HG03521 (cell line): ENCODE data around the gene HEMK1.
A peak's percentile ranks its signal among the peaks of the same experiment; 100 is the strongest.

Experiments
- ATAC-seq: cut with Tn5 transposase; IDR thresholded peaks from one replicate; pipeline ENCODE4 v1.9.1; 2021; ENCODE audit warnings: mild to moderate bottlenecking, moderate library complexity; ENCODE audit not compliant: unreplicated experiment

Gene HEMK1

DNA sequence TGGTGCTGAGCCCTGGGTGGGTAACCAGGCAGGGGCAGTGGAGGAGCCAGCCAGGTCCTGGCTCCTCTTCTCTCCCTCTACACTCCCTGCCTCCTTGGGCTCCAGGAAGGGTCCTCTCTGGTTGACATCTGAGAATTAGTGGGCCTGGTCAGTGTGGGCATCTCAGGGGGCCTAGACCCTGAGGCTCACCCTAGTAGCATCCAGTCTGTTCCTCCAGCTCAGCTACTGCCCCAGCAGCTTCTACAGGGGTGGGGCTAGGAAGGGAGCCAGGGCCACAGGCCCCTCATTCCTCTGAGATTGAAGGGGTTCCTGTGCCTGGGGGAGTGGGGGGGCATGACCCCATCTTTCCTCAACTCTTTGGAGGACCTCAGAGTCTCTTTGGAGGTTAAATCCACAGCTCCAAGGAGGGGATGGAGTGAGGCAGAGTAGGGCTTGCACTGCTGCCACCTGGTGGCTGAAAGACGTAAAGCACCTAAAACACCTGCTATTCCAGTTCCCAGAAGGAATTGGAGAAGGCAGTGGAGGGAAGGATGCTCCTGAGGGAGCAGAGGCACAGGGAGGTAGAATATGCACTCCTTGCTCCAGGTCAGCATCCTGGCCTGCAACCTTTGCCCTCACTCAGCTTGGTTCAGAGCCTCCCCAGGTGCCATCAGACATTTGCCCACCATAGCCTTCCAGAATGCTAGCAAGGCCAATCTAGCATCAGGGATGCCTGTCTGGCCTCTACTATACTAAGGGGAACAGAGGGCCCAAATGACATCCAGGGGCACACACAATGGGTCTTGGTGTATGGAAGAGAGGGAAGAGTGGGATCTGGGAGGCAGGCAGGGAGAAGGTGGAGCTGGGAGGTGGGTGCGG lies 26.9 kb upstream of the HEMK1 start:
- ATAC-seq, result no peak

DNA sequence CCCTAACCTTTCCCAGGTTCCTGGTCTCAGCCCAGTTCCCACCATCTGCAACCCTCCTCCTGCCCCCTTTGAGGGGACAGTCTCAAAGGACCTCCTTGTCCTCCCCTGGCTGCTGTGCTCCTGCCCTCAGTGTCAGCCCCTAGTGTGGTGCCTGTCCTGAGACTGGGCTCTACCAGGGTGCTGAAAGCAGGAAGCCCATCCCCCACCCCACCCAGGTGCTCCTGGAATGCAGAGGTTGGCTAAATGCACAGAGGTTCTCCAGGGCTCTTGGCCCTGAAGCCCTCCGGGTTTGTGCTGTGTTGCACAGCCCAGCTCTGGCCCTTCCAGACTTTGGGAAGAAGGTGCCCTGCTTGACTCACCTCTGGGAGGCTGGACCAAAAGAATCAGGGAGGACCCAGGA lies 23.5 kb upstream of the HEMK1 start:
- ATAC-seq, result no peak

DNA sequence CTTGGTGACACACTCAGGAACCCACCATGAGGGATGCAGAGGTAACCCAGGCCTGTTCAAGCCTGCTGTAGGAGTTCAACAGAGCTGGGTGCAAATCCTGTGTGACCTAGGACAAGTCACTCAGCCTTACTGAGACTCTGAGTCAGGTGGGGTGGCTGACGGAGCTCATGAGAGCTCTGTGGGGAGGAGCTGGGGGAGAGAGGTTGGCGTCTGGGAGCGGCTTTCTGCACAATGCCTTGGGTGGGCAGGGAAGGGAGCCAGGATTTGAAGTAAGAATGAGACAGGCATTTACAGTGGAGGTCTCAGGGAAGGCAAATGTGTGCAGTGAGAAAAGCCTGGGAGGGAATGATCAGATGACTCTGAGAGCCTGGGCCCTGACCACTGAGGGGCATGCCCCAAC lies 20.1 kb upstream of the HEMK1 start:
- ATAC-seq, result no peak

DNA sequence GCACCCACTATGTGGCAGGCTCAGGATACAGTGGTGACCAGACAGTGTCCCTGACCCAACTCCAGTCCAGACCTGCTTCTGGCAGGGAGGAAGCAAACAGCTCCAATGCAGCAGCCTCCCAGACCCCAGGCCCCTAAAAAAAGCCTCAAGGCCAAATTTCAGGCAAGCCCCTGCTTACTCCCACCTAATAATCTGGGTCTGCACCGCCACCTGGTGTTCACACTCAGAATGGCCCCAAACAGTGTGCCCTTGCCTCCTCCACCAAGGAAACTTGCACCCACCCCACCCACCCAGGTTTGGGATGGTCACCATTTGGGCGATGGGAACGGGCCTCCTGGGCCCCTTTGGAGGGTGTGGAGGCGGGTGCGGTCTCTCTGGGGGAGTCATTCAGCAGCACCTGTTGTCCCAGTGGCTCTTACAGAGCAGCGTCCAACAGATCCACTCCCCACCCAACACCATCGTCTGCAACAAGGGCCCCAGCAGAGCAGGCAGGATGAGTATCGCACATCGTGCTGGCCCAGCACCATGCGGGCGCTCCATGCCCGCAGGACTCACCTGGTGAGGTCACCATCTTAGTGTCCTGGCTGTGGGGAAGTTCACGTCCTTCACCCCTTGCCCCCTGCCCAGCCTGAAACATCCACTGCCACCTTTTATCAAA lies 19.1 kb upstream of the HEMK1 start:
- no peak for ATAC-seq

DNA sequence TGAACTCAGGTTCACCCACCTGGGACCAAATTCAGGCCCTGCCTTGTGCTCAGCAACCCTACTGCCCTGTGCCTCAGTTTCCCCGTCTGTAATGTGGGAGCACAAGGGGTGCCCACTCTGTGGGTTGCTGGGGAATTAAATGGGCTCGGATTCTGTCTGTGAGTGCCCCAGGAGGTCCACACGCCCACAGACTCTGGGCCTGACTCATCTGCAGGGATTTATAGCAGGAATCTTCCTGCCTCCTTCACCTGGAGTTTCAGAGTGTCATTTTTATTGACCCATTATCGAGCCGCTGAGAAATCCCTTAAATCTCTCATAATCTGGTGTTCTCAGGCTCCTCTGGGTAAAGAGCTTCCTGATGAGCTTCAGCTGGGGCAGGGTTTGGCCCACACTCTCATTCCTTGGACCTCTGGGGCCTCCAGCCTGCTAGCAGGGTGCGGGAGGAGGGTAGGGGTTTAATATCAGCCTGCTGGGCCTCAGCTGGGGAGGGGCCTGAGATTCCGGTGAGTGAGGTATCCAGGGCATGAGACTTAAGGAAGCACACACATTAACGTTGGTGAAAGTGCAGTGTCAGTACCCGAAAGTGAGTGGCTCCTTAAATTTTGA lies 18.2 kb upstream of the HEMK1 start:
- ATAC-seq, result no peak

DNA sequence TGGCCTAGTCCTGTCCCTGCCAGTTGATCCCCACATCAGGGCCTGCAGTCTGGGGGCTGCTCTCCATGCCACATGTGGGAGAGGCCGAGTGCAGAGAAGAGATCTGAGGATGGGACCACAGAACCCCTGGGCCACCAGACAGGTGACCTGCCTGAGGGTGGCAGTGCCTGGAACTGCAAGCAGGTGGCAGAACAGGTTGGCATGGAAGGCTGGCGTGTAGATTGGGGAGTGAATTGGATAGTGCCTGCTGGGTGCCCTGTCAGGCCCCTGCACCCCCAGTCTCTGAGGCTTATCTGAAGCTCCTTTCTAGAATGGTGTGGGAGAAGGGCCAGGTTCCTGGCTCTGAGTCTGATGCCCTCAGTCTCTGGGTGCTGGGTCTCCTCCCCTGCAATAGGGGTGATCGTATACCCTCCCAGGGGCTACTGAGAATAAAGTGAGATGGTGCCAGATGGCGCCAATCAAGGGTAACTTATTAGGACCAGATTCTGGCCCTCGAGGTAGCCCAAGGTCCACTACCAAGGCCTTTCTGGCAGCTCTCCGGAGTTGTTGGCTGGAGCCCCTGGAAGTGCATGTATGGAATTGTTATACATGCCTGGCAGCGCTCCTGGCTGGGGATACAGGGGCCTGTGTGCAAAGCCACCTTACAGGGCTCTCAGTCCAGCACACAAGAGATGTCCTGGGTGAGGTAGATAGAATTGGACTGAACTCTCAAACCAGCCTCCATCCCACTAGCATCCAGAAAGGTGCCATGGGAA lies 17.5 kb upstream of the HEMK1 start:
- ATAC-seq, result no peak

DNA sequence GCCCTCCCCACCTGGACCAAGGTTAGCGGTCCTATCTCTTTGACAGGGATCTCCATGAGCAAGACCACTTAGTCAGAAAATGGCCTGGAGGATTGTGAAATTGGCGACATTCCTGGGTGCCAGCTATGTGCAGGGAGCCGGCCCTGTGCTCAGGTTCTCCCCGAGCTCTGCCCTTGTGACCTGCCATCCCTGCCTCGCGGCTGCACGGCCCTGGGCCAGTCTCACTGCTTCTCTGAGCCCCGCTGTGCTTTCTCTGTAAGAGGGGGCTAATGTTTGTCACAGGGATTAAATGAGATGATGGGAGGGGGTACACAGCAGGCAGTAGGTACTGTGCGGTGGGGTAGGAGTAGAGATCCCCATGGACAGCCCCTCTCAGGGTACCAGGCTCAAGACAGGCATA lies 16.7 kb upstream of the HEMK1 start:
- ATAC-seq, result no peak

DNA sequence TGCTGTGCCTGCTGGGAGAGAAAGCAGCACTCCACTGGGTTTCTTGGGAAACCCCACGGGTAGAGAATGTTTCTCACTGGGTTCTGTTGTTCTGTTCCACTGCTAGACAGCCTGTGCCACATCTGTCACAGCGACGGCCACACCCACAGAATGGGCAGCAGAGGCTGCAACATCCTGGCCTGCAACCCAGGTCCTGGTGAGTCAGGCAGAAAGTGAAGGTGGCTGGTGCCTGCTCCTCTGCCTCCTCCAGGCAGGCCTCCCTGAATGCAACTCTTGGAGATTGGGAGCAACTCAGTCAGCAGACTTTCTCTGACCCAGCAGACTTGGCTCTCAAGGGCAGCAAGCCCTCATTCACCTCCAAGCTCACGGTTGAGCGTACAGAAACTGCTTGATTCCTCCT lies 14.8 kb upstream of the HEMK1 start:
- ATAC-seq, result no peak

DNA sequence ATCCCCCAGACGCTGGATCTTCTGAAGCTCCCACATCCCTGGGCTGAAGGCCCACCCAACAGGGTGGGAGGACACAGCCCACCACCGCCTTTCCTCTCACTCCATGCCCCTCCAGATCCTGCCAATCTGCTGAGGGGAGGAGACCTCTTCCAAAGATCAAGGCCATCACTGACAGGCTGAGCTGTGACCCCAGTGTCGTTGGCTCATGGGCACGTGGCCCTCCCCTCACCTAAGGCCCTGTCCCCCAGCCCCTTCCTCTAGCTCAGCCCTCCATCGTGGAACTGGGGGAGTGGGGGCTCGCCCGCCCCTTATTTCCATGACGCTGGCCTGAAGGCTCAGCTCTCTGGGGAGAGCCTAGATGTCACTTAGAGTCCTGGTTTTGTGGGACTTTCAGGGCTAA lies 12.2 kb upstream of the HEMK1 start:
- no peak for ATAC-seq

DNA sequence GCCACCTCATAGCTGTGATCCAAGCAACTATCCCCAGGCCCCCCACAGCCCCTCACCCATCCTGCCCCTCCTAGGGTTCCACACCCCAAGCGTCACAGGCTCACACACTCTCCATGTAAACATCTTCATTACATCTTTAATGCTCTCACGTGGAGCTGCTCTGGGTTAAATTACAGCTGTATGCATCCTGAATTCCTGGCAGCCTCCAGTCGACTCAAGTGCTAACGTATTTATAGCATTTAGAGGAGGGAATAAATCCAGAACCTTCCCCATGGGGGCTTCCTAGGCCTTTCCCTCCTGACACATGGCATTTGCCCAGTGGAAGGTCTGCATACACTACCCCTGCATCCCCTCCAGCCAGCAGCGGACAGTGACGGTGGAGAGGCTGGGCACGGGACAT lies 11.4 kb upstream of the HEMK1 start:
- ATAC-seq, result no peak

DNA sequence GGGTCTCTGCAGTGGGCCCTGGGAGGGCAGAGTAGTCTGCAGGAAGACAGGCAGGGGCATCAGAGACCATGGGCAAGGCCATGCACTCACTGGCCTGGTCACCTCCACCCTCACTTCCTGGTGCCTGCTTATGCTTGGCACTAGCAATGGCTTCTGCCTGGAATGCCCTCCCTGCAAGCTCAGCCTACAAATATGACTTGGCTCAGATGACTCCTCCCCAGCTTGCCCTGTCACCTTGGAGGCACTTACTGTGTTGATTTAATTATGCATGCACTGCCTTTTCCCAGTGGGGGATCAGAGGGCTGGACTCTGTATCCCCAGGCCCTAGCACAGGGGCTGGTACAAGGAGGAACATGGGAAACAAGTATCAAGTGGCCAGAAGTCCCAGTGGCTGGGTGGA lies 9.6 kb upstream of the HEMK1 start:
- ATAC-seq, result no peak

DNA sequence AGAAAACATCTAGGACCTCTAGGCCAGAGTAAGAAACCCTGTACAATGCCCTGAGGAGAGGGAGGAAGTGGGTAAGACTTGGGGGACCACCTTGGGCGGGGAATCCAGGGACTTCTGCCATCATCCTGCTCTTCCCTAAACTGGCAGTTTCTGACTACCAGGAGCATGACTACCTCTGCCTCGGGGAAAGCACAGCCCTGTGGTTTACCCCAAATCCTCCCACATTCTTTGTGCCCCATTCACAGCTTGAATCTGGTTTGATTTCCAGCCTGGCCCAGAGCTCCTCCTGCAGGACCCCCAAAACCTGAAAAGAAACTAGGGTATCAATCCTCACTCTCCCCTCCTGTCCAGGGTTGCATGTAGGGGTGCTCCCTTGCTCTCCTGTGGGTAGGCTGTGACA lies 6.5 kb upstream of the HEMK1 start:
- no peak for ATAC-seq

DNA sequence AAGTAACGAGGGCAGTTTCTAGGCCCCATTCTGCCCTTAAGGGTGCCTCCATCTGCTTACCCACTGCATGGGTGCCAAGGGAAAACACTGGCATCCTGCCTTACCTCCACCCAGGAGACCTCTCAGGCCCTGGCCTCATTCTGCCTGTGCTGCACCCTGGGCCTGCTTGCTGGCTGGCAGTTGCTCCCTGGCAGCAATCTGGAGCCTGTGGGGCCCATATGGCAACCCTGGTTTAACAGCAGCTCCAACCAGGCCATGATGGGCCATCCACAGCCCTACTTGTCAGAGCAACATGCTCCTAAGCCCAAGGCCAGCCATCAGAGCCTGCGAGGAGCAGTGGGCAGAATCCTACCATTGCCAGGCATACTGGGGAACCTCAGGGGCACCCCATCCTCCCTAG lies 5.5 kb upstream of the HEMK1 start:
- ATAC-seq, result no peak

DNA sequence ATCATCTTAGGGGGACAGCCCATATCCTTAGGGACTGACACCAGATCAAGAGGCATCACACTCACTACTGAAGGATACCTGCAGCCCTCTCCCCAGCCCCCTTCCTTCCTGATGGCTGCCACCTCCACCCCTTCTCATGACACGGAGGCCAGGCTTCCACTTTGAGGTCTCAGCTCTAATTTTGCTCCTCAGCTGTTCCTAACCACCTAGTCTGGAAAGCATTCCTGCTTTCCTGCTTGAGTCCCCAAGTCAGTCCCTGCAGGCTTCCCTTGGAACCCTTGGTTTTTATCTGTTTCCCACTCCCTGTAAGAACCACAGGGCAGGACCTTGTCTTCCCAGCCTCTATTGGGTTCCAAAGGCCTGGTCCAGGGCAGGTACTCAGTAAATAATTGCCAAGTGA lies 5.0 kb upstream of the HEMK1 start:
- ATAC-seq, result no peak

DNA sequence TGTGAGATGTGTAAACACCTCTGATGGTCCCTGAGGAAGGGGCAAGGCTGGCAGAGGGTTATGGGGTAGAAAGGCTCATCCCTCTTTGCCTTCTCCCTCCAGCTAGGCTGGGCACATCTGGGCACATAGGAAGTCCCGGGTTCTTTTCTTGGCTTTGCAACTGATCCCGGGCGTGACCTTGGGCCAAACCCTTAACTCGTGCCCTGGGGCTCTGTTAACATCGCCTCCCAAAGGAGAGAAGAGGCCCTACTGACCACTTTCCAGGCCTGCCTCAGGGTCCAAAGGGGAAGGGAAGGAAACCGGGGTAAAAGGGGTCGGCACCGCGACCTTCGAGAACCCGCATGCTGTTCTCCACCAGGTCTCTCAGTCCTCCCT lies 2.3 kb upstream of the HEMK1 start:
- no peak for ATAC-seq

DNA sequence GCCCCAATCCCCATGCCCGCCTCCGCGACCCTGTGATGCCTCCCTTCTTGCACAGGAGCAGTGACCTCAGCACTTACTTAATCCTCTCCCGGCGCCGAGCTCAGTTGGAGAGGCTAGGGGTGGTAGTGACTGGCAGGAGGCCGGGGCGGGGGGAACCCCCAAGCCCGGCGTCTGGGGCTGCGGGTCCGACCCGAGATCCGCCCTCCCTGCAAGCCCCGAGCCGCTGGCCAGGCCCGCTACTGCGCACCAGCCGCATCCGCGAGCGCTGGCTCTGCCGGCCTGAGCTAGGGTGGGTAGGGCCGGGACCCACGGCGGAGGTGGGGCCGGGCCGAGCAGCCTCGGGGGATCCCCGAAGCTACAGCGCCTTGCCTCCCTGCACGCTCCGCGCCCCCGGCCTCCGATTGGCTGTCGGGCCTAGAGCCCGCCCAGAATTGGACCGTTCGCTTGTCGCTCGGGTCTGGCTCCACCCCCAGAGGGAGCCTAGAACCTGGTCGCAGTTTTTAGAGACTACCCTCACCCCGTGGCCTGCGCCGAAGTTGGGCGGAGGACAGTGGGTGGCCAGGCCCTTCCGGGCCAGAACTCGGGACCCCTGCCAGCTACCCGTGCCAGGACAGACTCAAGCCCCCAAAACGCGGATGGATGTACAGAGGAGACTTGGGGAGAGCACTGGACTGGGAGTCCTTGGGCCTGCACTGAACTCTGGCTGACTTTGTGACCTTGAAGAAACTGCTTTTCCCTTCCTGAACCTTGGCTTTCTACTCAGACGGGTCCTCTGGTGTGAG lies 1.7 kb upstream of the HEMK1 start, which contains the start of gene C3orf18:
C3orf18 (minus strand) TSS at position 362 of the 782 bp plus-strand sequence. CDS start 2,048 bp downstream, outside the sequence.
- peak; percentile 74 for ATAC-seq

DNA sequence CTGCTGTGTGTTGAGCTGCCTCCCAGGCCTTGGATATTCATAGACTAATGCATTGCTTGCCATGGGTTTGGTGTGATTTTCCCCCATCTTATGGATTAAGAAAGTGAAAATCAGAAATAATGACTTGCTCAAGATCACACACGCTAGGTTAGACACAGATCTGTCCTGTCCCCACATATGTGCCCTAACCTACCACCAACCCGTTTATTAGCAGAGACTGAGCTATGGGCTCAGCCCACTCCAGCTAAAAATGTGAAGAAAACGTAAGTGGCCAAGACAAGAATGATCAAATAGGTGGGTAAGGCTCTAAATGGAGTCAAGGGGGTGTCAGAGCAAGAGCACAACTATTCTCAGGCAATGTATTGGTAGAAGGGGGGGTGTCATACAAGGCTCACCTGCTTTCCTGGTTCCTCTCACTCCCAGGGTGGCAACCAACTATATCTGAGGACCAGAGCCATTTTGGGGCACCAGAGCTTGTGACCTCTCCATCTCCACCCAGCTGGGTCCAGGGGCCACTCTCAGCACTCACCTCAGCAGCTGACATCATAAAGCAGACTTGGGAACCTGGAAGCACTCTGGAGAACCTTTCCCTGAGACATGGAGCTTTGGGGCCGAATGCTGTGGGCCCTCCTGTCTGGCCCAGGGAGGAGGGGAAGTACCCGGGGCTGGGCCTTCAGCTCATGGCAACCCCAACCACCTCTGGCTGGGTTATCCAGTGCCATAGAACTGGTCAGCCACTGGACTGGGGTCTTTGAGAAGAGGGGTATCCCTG lies 1.4 kb downstream of the HEMK1 start:
- no peak for ATAC-seq

DNA sequence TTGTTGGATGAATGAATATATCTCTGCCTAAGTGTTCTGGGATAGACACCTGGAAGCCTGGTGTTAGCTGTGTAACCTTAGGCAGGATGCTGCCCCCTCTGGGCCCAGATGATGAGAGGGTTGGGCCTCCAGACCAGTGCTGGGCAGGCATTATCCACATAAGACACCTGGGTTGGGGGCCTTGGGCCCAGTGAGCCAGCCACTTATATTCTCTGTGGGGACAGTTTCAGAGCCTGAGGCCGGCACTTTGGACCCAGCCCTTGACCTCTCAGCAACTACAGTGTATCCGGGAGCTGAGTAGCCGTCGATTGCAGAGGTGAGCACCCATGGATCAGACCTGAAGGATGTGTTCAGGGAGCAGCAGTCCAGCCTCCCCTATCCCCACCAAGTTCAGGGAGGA lies 2.2 kb downstream of the HEMK1 start:
- ATAC-seq, result no peak

DNA sequence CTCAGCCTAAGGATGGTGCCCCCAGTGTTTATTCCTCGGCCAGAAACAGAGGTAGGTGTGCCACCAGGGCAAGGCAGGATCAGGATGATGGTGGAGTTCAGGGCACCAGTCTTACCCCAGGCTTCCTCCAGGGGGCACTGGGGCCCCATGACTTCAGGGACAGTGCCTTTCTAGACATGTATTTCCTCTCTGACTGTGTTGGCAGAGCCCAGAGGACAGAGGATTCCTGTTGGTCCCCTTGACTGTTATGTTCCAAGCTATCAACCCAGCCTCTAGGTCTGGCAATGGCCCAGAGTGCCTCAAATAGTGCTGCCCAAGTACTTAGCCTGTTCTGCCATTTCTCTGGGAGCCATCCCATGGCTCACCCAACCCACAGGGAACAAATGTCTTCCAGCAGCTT lies 2.8 kb downstream of the HEMK1 start:
- no peak for ATAC-seq

DNA sequence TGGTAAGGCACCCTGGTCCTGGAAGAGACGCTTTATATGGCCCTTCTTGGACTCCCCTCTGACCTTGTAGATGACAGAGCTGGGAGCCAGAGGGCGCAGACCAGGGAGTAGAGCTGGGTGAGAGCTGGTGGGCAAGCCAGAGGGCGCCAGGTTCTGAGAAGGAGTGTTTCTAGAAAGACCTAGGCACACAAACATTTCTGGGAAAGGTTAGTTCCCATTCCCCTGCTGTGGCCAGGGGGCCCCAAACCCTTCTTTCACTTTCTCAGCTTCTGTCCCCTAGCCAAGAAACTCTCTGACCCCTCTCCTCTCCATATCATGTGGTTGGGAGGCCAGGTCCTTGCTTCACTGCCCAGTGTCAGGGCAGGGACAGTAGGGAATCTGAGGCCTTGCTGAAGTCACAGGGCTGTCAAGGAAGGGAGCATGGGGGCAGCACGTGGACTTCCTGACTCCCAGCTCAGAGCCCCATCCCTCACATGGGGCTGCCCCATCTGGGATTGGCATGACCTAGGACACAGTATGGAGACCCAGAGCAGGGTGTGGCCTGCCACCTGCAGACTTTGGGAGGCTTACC lies 3.6 kb downstream of the HEMK1 start:
- ATAC-seq, result no peak
